ENCODE data around the gene CCDC197. TPM values are rescaled to one million over a fixed set of nuclear protein-coding genes. Genes with fewer than 3 reads are reported as not detected.

CCDC197 gene
- total RNA-seq, 2 donors from 2014 or later: not detected

GRCh38 chr14:94031883-94032279 lies 34.8 kb downstream of the CCDC197 start:
- TF ChIP-seq, protein P1, sequence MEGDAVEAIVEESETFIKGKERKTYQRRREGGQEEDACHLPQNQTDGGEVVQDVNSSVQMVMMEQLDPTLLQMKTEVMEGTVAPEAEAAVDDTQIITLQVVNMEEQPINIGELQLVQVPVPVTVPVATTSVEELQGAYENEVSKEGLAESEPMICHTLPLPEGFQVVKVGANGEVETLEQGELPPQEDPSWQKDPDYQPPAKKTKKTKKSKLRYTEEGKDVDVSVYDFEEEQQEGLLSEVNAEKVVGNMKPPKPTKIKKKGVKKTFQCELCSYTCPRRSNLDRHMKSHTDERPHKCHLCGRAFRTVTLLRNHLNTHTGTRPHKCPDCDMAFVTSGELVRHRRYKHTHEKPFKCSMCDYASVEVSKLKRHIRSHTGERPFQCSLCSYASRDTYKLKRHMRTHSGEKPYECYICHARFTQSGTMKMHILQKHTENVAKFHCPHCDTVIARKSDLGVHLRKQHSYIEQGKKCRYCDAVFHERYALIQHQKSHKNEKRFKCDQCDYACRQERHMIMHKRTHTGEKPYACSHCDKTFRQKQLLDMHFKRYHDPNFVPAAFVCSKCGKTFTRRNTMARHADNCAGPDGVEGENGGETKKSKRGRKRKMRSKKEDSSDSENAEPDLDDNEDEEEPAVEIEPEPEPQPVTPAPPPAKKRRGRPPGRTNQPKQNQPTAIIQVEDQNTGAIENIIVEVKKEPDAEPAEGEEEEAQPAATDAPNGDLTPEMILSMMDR (conservative IDR thresholded peaks at IDR 0.05): no peak
- Histone ChIP-seq H3K9me3 (ENCODE audit: control insufficient read depth, low read length) (peaks cover 10% of the 10 kb centered on the region), H3K27me3 (ENCODE audit: control insufficient read depth, insufficient read depth, low read length, poor library complexity, severe bottlenecking) (no peaks in the 10 kb centered on the region), H3K27ac (ENCODE audit: low read depth, low read length) (no peak overlapping the region), H3K4me3 (ENCODE audit: low read length) (no peak overlapping the region), H3K4me1 (ENCODE audit: control insufficient read depth, insufficient read depth, low read length) (peaks cover 4% of the 10 kb centered on the region), H3K9ac (ENCODE audit: extremely low read depth, low read length, poor library complexity, severe bottlenecking) (no peak overlapping the region), H3K36me3 (ENCODE audit: control insufficient read depth, insufficient read depth, low read length) (no peaks in the 10 kb centered on the region)
- peaks cover 14% of the 10 kb centered on the region for H3K4me1 Mint-ChIP-seq
- peaks cover 14% of the 10 kb centered on the region for H3K9me3 Mint-ChIP-seq
- no peak overlapping the region for H3K27ac Mint-ChIP-seq
- no peak for DNase-seq
- H3K27me3 Mint-ChIP-seq (ENCODE audit: insufficient read depth): no peaks in the 10 kb centered on the region
- 97% methylated on average over 6 of the region's 7 CpGs; no CpG with 5 or more reads in 1 of the 2 experiments for whole genome bisulfite sequencing, 2 experiments (ENCODE audit: insufficient coverage in 1 of 2, insufficient read length in 1 of 2)
- no peak overlapping the region for H3K4me3 Mint-ChIP-seq
- peaks cover 4% of the 10 kb centered on the region for H3K36me3 Mint-ChIP-seq (ENCODE audit: low read depth)

- DNase-seq: no peak
- no peak overlapping the region for H3K9ac ChIP-seq (ENCODE audit: extremely low read depth, low read length, poor library complexity, severe bottlenecking)
- peaks cover 4% of the 10 kb centered on the region for H3K4me1 ChIP-seq (ENCODE audit: control insufficient read depth, insufficient read depth, low read length)
- H3K9me3 ChIP-seq (ENCODE audit: control insufficient read depth, low read length): peaks cover 10% of the 10 kb centered on the region
- peak overlapping the region; percentile 43 for H3K4me3 ChIP-seq (ENCODE audit: low read length)
- H3K4me1 Mint-ChIP-seq: peaks cover 9% of the 10 kb centered on the region
- peaks cover 3% of the 10 kb centered on the region for H3K36me3 ChIP-seq (ENCODE audit: control insufficient read depth, insufficient read depth, low read length)
- H3K4me3 Mint-ChIP-seq: no peak overlapping the region
- no peak overlapping the region for H3K27ac Mint-ChIP-seq
- WGBS, 2 experiments (ENCODE audit: insufficient coverage in 1 of 2, insufficient read length in 1 of 2): 96 to 100% methylated on average over 1 to 3 of the region's 3 CpGs
- H3K27me3 ChIP-seq (ENCODE audit: control insufficient read depth, insufficient read depth, low read length, poor library complexity, severe bottlenecking): no peaks in the 10 kb centered on the region
- H3K36me3 Mint-ChIP-seq (ENCODE audit: low read depth): peaks cover 9% of the 10 kb centered on the region
- no peaks in the 10 kb centered on the region for H3K27me3 Mint-ChIP-seq (ENCODE audit: insufficient read depth)
- TF ChIP-seq, protein P1 (conservative IDR thresholded peaks at IDR 0.05): no peak
- no peak overlapping the region for H3K27ac ChIP-seq (ENCODE audit: low read depth, low read length)
- peaks cover 14% of the 10 kb centered on the region for H3K9me3 Mint-ChIP-seq
Measured at GRCh38 chr14:94034886-94035285, 37.8 kb downstream of the CCDC197 start.

DNA sequence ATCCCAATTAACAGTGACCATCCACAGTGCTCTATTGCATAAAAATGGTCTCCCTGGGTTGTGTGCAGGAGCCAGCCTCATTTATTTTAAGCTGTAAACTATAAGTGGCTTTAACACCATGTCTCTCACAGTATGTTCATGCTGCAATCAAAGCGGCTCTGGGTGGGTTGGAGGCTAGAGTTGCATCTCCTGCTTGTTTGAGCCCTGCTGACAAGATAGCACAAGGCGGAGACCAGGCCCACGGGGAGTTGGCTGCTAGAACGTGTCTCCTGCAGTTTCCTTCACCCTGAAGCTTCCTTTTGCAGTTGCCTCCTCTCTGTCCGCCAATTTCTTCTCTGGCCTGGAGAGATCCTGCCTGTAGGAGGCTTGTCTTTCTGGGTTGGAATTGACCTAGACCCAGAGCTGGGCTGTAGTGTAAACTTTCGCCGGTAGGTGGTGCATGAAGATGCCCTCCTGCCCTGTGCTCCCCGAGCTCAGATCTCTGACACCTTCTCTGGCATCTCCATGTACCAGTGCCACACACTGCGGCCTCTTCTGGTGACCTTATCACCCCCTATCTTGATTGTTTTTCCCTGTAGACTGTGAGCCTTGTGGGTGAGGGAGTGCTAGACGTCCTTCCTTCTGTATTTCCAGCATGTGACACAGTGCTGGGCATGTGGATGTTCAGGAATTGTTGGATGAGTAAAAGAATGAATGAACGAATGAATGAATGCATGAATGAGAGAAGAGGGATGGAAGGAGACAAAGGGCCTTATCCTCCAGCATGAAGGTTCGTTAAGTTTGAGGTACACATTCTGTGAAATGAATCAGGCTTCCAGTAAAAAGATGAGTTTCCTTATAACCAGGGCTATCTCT lies 39.4 kb downstream of the CCDC197 start:
- Histone ChIP-seq H3K4me3 (ENCODE audit: low read length) (no peak overlapping the region), H3K27me3 (ENCODE audit: control insufficient read depth, insufficient read depth, low read length, poor library complexity, severe bottlenecking) (no peaks in the 10 kb centered on the region), H3K36me3 (ENCODE audit: control insufficient read depth, insufficient read depth, low read length) (peaks cover 3% of the 10 kb centered on the region), H3K9me3 (ENCODE audit: control insufficient read depth, low read length) (peaks cover 10% of the 10 kb centered on the region), H3K9ac (ENCODE audit: extremely low read depth, low read length, poor library complexity, severe bottlenecking) (no peak overlapping the region), H3K4me1 (ENCODE audit: control insufficient read depth, insufficient read depth, low read length) (peaks cover 4% of the 10 kb centered on the region), H3K27ac (ENCODE audit: low read depth, low read length) (no peak overlapping the region)
- Mint-ChIP-seq H3K36me3 (ENCODE audit: low read depth) (peaks cover 14% of the 10 kb centered on the region), H3K9me3 (peaks cover 14% of the 10 kb centered on the region), H3K4me1 (peaks cover 9% of the 10 kb centered on the region), H3K27ac (no peak overlapping the region), H3K27me3 (ENCODE audit: insufficient read depth) (no peaks in the 10 kb centered on the region), H3K4me3 (no peak overlapping the region)
- peak; percentile 96 for DNase-seq
- TF ChIP-seq, protein P1 (conservative IDR thresholded peaks at IDR 0.05): peak; percentile 93
- 45 to 49% methylated on average over 11 to 12 of the region's 12 CpGs for WGBS, 2 experiments (ENCODE audit: insufficient coverage in 1 of 2, insufficient read length in 1 of 2)
